Right atrium auricular region (tissue), 2 donors: ENCODE measurements around the gene DTL. TPM values are rescaled to one million over a fixed set of nuclear protein-coding genes. Genes with fewer than 3 reads are reported as not detected.

Experiments
- DNase-seq: peaks from one replicate; pipeline ENCODE4 v3.0.0-alpha.2; 2019; ENCODE audit warnings: low spot score
- H3K27ac ChIP-seq, 2 donors: fragments of 200-600 bp; sonication (generic); 1 replicate in 1 of 2; 2 replicates in 1 of 2; pipeline ENCODE4 v1.5.1; 2016 to 2019
- H3K27me3 ChIP-seq, 2 donors: fragments of 200-600 bp; sonication (generic); one replicate each; pipeline versions ENCODE4 v1.5.1 to v1.6.0; 2017 to 2019
- H3K36me3 ChIP-seq: fragments of 200-600 bp; sonication (generic); one replicate; pipeline ENCODE4 v1.5.1; 2016
- H3K4me1 ChIP-seq, 2 donors: fragments of 200-600 bp; sonication (generic); one replicate each; pipeline versions ENCODE4 v1.5.1 to v1.6.0; 2017 to 2019
- H3K4me3 ChIP-seq, 2 donors: fragments of 200-600 bp; sonication (generic); 1 replicate in 1 of 2; 2 replicates in 1 of 2; pipeline ENCODE4 v1.5.1; 2017 to 2019; ENCODE audit warnings: mild to moderate bottlenecking in 1 of 2, moderate library complexity in 1 of 2
- H3K9me3 ChIP-seq, 2 donors: fragments of 200-600 bp; sonication (generic); one replicate each; pipeline ENCODE4 v1.5.1; 2019
- total RNA-seq, 2 donors: library from RNA; depleted of rRNA; stranded (reverse); fragments of >200 nt; gene quantifications; one replicate each; pipeline ENCODE4 v1.1.0, GENCODE V29; 2016
- TF ChIP-seq, protein P1 (sequence below), 2 donors: fragments of 200-600 bp; sonication (generic); IDR thresholded peaks; one replicate each; pipeline ENCODE4 v1.5.1; 2019; ENCODE audit warnings: antibody characterized with exemption in 2 of 2

DTL gene
- total RNA-seq, 2 donors from 2014 or later = 0.08 TPM; not detected in 1

DNA sequence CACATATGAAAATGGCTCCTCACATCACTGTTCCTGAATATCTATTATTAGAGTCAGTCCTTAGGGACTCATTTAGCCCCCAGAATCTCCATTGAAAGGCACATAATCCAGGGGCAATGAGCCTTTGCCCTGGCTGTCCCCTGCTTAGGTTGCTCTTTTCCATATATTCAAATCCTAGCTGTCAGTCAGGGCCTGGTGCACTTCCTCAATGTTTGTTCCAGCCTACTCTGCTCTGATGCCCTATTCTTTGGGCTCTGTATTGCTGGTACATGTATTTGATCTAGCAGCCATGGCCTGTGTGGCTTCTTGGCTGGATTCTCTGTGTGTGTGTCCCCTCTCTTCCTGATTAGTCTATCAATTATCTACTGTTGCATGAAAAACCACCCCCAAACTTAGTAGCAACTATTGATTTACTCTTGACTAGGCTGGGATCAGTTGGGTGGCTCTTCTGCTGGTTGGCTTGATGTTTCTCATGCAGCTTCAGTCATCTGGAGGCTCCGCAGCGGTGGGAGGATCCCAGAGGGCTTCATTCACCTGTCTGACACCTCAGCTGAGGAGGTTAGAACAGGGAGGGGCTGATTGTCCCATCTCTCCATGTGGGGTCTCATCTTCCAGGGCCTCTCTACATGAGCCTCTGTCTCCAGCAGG, 107.5 kb downstream of the DTL start:
- Histone ChIP-seq H3K4me1 (peaks cover 0 to 5% of the 10 kb centered on the region in 2 donors), H3K9me3 (no peaks in the 10 kb centered on the region), H3K4me3 (no peak overlapping the region), H3K27ac (no peak overlapping the region), H3K27me3 (no peaks in the 10 kb centered on the region), H3K36me3 (no peaks in the 10 kb centered on the region)
- no peak for DNase-seq
- TF ChIP-seq, protein P1, sequence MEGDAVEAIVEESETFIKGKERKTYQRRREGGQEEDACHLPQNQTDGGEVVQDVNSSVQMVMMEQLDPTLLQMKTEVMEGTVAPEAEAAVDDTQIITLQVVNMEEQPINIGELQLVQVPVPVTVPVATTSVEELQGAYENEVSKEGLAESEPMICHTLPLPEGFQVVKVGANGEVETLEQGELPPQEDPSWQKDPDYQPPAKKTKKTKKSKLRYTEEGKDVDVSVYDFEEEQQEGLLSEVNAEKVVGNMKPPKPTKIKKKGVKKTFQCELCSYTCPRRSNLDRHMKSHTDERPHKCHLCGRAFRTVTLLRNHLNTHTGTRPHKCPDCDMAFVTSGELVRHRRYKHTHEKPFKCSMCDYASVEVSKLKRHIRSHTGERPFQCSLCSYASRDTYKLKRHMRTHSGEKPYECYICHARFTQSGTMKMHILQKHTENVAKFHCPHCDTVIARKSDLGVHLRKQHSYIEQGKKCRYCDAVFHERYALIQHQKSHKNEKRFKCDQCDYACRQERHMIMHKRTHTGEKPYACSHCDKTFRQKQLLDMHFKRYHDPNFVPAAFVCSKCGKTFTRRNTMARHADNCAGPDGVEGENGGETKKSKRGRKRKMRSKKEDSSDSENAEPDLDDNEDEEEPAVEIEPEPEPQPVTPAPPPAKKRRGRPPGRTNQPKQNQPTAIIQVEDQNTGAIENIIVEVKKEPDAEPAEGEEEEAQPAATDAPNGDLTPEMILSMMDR (IDR thresholded peaks at IDR 0.05) = no peak

DNA sequence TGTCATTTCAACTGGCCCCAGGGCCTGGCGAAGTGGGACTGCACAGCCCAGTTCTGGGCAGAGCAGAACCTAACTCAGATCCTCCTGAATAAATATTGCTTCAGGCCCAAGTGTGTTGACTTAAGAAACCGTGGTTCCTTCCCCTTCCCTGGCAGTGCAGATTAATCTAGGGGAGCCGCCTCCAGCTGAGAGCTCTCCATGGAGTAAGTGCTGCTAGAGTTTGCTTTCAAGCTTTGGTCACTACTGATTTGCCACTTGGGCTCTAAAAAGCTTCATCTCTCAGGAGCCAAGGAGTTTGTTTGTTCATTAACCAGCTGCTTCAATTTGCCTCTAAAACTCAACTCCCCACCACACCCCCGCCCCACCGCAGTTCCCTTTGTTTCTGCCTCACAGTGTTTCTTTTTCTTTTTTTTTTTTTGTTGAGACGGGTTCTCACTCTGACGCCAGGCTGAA, 112.1 kb downstream of the DTL start:
- Histone ChIP-seq H3K27ac (no peak overlapping the region), H3K4me1 (peaks cover 0 to 14% of the 10 kb centered on the region in 2 donors), H3K4me3 (no peak overlapping the region), H3K36me3 (no peaks in the 10 kb centered on the region), H3K9me3 (no peaks in the 10 kb centered on the region), H3K27me3 (no peaks in the 10 kb centered on the region)
- DNase-seq = no peak
- TF ChIP-seq, protein P1 (IDR thresholded peaks at IDR 0.05) = no peak

DNA sequence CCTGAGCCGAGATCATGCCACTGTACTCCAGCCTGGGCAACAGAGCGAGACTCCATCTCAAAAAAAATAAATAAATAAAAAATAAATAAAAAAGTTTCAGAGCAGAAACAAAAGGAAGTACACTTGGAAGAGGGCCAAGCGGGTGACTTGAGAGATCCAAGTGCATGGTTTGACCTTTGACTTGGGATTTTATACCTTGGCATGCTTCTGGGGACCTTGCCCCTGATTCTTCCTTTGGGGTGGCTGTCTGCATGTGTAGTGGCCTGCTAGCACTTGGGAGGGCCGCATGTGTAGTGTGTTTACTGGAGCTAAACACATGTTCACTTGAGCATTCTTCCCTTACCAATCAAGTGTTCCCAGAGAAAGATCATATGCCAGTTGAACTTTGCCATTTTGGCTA, 114.0 kb downstream of the DTL start:
- Histone ChIP-seq H3K9me3 (no peaks in the 10 kb centered on the region), H3K4me1 (peaks cover 0 to 14% of the 10 kb centered on the region in 2 donors), H3K4me3 (no peak overlapping the region), H3K27ac (no peak overlapping the region), H3K36me3 (no peaks in the 10 kb centered on the region), H3K27me3 (no peaks in the 10 kb centered on the region)
- TF ChIP-seq, protein P1 (IDR thresholded peaks at IDR 0.05) = no peak
- DNase-seq = no peak

DNA sequence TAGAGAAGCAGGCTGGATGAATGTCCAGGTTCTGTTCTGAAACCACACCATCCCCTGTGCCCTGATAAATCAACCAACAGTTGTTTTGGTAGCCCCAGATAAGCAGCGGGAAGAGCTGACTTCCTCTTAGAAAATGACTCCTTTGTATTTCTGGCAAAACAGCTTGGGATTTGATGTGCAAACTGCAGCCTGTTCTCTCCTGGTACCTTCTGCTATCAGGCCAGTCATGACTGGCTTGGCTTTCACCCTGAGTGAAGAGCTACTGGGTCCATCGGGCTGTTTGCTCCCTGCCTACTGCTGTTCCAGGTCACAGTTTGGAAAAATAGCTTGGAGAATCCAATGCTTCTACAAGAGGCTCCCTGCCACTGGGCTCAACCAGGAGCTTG, 116.8 kb downstream of the DTL start:
- Histone ChIP-seq H3K4me3 (no peak overlapping the region), H3K36me3 (no peaks in the 10 kb centered on the region), H3K4me1 (peaks cover 0 to 10% of the 10 kb centered on the region in 2 donors), H3K9me3 (no peaks in the 10 kb centered on the region), H3K27me3 (no peaks in the 10 kb centered on the region), H3K27ac (no peak overlapping the region)
- TF ChIP-seq, protein P1 (IDR thresholded peaks at IDR 0.05) = no peak
- DNase-seq = no peak

DNA sequence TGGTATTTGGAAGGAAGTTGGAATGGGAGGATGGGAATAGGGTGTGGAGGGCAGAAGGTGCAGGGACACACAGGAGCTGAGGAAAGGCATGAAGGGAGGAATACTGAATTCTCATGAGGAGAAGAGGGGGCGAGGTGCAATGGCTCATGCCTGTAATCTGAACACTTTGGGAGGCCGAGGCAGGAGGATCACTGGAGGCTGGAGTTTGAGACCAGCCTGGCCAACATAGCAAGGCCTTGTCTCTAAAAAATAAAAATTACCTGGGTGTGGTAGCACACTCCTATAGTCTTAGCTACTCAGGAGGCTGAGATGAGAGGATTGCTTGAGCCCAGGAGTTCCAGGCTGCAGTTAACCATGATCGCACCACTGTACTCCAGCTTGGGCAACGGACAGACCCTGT, 117.3 kb downstream of the DTL start:
- H3K4me1 ChIP-seq = peaks cover 0 to 9% of the 10 kb centered on the region in 2 donors
- H3K36me3 ChIP-seq = no peaks in the 10 kb centered on the region
- no peak for DNase-seq
- TF ChIP-seq, protein P1 (IDR thresholded peaks at IDR 0.05) = no peak
- no peaks in the 10 kb centered on the region for H3K27me3 ChIP-seq
- H3K4me3 ChIP-seq = no peak overlapping the region
- no peak overlapping the region for H3K27ac ChIP-seq
- no peaks in the 10 kb centered on the region for H3K9me3 ChIP-seq

DNA sequence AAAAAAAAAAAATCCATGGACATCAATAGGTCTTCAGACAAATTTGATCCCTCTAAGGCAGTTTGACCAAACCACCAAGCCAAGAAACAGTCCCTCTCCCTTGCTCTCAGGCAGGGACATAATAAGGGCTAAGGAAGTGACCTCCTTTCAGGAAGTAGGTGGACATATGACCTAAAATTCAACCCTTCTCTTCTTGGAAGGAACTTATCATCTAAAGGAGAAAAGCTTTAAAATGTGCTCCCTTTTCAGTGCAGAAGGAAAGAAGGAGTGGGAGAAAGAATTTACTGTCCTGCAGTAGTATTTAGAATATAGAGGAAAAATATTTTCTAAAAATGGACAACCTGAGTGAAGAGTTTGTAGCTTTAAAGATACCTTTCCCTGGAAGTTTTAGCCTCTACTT, 118.1 kb downstream of the DTL start:
- Histone ChIP-seq H3K36me3 (no peaks in the 10 kb centered on the region), H3K27ac (no peak overlapping the region), H3K27me3 (no peaks in the 10 kb centered on the region), H3K4me1 (peaks cover 0 to 9% of the 10 kb centered on the region in 2 donors), H3K4me3 (no peak overlapping the region), H3K9me3 (no peaks in the 10 kb centered on the region)
- TF ChIP-seq, protein P1 (IDR thresholded peaks at IDR 0.05) = no peak
- DNase-seq = no peak
